GM18951 (cell line): ENCODE results near the gene ZFAND2B.
"Not testable (repeated sequence)": the region's sequence is repeated elsewhere in the genome, so short reads cannot be mapped to it uniquely, and the experiment has no call there.

Experiments
- POLR2A ChIP-seq: IDR thresholded peaks from 4 replicates; pipeline ENCODE4 v1.6.1; 2011; ENCODE audit warnings: mild to moderate bottlenecking; ENCODE audit not compliant: insufficient read length, insufficient read depth; ENCODE audit errors: extremely low read depth
- in situ Hi-C: fragments of 300-500 bp; cut with MboI; formaldehyde crosslinking; loops from one replicate; pipeline ENCODE4 v1.12.0; 2022; ENCODE audit warnings: low sequenced_read_pairs, mixed read lengths, inconsistent platforms; ENCODE audit not compliant: unreplicated experiment

The ZFAND2B gene

DNA sequence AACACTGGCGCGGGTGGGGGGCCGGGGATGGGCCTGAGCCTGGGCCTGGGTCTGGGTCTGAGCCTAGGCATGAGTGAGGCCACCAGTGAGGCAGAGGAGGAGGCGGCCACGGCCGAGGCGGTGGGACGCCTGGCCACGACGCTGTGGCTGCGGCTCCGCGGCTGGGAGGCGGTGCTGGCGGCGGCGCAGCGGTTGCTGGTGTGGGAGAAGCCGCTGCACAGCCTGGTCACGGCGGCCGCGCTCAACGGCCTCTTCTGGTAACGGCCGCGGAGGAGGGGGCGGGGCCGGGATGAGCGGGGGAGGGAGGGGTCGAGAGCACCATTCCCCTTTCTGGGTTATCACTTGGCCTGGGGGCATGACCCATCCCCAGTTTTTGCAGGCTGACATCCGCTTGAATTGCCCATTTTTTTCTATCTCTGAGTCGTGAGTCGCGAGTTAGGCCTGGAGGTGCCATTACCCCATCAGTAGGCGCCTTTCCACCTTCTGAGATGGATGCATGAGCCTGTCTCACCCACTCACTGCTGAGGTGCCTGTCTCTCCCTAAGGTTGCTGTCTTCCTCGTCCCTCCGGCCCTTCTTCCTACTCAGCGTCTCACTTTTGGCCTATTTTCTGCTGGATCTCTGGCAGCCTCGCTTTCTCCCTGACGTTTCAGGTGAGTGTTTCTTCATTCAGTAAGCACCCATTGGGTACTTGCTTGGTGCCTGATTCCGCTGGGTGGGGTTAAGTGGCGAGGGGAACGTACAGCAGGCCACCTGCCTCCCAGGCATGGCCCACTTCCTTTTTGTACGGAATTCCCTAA lies 28.0 kb upstream of the ZFAND2B start:
- in situ Hi-C loops: no loop called here

DNA sequence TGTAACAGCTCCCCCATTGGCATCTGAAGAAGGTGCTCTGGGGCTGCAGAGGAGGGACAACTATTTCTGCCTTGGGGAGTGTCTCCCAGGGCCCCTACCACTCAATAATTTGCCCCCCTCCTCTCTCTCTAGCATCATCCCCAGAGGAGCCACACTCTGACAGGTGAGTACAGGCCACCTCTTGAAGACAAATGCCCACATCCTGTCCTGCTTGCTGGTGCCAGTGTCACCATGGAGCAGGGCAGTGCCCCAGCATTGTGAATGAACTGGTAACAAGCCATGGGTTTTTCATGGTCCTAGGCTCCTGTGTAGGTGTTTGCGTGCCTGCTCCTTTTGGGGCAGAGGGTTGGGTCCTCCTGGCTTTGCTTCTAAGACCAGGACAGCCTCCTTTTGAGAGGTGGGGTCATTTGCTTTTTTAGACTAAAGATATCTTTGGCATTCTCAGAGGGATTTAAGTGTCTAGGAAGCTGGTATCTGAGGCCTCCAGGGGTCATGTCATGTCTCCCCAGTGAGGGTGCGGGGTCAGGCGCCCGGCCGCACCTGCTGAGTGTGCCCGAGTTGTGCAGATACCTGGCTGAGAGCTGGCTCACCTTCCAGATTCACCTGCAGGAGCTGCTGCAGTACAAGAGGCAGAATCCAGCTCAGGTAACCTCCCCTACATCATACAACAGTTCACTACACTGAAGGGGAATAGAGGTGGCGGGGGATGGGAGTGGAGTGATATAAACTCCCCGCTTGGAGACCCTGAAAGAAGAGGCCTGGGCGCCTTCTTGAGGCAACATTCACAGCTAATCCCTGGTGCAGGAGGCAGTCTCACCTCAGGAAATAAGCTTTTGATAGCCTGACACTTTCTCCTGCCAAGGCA lies 26.7 kb upstream of the ZFAND2B start:
- no peak for TF ChIP-seq POLR2A
- in situ Hi-C loops: no loop called here

More for the DNA sequence above, 28.0 kb upstream of the ZFAND2B start:
- TF ChIP-seq POLR2A: no peak

- in situ Hi-C loops: no loop called here
Measured at GRCh38 chr2:219180961-219181360, 25.6 kb upstream of the ZFAND2B start.

GRCh38 chr2:219181531-219181930 lies 25.1 kb upstream of the ZFAND2B start:
- in situ Hi-C loops: no loop called here
- no peak for TF ChIP-seq POLR2A

More at GRCh38 chr2:219180961-219181360, 25.6 kb upstream of the ZFAND2B start:
- TF ChIP-seq POLR2A: no peak

DNA sequence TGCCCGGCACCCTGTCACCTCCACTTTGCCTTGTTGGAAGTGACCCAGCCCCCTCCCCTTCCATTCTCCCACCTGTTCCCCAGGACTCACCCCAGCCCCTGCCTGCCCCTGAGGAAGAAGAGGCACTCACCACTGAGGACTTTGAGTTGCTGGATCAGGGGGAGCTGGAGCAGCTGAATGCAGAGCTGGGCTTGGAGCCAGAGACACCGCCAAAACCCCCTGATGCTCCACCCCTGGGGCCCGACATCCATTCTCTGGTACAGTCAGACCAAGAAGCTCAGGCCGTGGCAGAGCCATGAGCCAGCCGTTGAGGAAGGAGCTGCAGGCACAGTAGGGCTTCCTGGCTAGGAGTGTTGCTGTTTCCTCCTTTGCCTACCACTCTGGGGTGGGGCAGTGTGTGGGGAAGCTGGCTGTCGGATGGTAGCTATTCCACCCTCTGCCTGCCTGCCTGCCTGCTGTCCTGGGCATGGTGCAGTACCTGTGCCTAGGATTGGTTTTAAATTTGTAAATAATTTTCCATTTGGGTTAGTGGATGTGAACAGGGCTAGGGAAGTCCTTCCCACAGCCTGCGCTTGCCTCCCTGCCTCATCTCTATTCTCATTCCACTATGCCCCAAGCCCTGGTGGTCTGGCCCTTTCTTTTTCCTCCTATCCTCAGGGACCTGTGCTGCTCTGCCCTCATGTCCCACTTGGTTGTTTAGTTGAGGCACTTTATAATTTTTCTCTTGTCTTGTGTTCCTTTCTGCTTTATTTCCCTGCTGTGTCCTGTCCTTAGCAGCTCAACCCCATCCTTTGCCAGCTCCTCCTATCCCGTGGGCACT lies 24.0 kb upstream of the ZFAND2B start:
- in situ Hi-C loops: no loop called here
- no peak for TF ChIP-seq POLR2A

DNA sequence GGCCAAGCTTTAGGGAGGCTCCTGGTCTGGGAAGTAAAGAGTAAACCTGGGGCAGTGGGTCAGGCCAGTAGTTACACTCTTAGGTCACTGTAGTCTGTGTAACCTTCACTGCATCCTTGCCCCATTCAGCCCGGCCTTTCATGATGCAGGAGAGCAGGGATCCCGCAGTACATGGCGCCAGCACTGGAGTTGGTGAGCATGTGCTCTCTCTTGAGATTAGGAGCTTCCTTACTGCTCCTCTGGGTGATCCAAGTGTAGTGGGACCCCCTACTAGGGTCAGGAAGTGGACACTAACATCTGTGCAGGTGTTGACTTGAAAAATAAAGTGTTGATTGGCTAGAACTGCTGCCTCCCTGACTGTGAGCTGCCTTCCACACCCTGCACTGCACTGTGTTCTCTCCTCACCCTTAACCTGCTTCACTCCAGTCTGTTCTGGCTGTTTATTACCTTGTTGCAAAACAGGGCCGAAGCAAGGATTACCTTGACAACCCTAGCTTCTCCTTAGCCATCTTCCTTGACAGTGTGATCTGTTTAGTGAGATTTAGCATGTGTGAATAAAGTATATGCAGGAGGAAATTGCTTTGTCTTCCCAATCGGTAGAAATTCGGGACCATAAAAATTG lies 23.3 kb upstream of the ZFAND2B start:
- in situ Hi-C loops: no loop called here
- no peak for TF ChIP-seq POLR2A

- no peak for TF ChIP-seq POLR2A
- in situ Hi-C loops: no loop called here
Measured at GRCh38 chr2:219184121-219184520, 22.5 kb upstream of the ZFAND2B start.

GRCh38 chr2:219186754-219187456 lies 19.7 kb upstream of the ZFAND2B start:
- in situ Hi-C loops: no loop called here
- TF ChIP-seq POLR2A: no peak

DNA sequence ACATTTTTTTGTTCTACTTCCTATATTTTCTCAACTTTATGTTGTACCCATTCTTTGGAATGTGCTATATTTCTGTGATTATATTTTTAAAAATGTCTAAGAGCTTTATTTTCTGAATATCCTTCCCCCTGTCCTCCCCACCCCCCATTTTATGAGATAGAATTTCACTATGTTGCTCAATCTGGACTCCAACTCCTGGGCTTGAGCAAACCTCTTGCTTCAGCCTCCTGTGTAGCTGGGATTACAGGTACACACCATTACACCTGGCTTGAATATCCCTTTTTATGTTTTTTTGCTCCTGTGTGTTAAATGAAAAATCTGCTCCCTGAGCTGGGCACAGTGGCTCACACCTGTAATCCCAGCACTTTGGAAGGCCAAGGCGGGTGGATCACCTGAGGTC lies 9.2 kb upstream of the ZFAND2B start:
- in situ Hi-C loops: no loop called here
- no peak for TF ChIP-seq POLR2A

- TF ChIP-seq POLR2A: no peak
- in situ Hi-C loops: no loop called here
Measured at GRCh38 chr2:219198974-219199373, 7.6 kb upstream of the ZFAND2B start.

- TF ChIP-seq POLR2A: no peak
- in situ Hi-C loops: no loop called here
Measured at GRCh38 chr2:219199470-219200211, 6.9 kb upstream of the ZFAND2B start.

DNA sequence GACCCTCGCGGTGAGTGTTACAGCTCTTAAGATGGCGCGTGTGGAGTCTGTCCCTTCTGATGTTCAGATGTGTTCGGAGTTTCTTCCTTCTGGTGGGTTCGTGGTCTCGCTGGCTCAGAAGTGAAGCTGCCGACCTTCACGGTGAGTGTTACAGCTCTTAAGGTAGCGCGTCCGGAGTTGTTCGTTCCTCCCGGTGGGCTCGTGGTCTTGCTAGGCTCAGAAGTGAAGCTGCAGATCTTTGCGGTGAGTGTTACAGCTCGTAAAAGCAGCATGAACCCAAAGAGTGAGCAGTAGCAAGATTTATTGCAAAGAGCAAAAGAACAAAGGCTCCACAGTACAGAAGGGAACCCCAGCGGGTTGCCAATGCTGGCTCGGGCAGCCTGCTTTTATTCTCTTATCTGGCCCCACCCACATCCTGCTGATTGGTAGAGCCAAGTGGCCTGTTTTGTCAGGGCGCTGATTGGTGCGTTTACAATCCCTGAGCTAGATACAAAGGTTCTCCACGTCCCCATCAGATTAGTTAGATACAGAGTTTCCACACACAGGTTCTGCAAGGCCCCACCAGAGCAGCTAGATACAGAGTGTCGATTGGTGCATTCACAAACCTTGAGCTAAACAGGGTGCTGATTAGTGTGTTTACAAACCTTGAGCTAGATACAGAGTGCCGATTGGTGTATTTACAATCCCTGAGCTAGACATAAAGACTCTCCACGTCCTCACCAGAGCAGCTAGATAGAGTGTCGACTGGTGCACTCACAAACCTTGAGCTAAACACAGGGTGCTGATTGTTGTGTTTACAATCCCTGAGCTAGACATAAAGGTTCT lies 5.9 kb upstream of the ZFAND2B start:
- in situ Hi-C loops: not testable (repeated sequence)

DNA sequence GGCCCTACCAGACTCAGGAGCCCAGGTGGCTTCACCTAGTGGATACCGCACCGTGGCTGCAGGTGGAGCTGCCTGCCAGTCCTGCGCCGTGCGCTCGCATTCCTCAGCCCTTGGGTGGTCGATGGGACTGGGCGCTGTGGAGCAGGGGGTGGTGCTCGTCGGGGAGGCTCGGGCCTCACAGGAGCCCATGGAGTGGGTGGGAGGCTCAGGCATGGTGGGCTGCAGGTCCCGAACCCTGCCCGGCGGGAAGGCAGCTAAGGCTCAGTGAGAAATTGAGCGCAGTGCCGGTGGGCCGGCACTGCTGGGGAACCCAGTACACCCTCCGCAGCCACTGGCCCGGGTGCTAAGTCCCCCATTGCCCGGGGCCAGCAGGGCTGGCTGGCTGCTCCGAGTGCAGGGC lies 5.3 kb upstream of the ZFAND2B start:
- in situ Hi-C loops: not testable (repeated sequence)
